Transverse colon (tissue), 4 donors: ENCODE measurements around the gene CDH13.

Source experiments
- EP300 ChIP-seq: sonication (generic); formaldehyde crosslinking; IDR thresholded peaks from one replicate; pipeline ENCODE4 v1.6.1; 2017; ENCODE audit warnings: antibody characterized with exemption, low read depth
- POLR2A ChIP-seq: fragments of 450-650 bp; IDR thresholded peaks from one replicate; pipeline ENCODE4 v1.6.1; 2016; ENCODE audit warnings: antibody characterized with exemption, mild to moderate bottlenecking, moderate library complexity
- POLR2AphosphoS5 ChIP-seq, 3 donors: sonication (generic); formaldehyde crosslinking; IDR thresholded peaks; one replicate each; pipeline ENCODE4 v1.6.1; 2016; ENCODE audit warnings: antibody characterized with exemption in 3 of 3
- TF ChIP-seq, protein P1 (sequence below), 5 experiments: fragments of 200-600 bp in 3 of 5; fragments of 450-650 bp in 2 of 5; sonication (generic) in 3 of 5; IDR thresholded peaks; 1 replicate in 2 of 5; 2 replicates in 3 of 5; pipeline ENCODE4 v1.5.1; 2016 to 2017; ENCODE audit warnings: antibody characterized with exemption in 5 of 5, inconsistent platforms in 3 of 5, mild to moderate bottlenecking in 2 of 5, moderate library complexity in 1 of 5

DNA sequence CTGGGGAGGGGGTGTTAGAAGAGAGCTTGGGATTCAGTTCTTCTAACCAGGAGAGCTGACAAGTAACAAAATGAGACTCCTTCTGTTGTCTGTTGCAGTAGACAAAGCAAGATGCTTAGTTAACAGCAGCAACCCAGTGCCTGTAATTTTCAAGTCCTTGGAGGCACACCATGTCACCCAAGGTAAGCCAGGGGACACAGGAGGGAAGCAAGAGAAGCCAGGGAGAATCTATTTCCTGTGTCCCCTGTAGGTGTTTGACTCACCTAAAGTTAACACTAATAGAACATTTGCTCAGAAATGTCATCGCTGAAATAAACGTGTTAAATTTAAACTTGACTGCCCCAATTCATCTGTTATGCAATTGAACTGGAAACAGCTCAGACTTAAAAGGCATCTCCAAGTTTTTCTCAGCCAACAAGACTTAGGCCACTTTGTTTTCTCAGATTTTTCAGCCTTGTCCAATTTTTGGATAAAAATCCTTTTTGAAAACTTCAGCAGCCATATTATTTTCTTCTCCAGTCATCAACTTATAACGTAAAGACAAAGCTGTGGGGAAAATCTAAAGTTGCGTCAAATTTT, 257.6 kb downstream of the CDH13 start:
- TF ChIP-seq, protein P1, sequence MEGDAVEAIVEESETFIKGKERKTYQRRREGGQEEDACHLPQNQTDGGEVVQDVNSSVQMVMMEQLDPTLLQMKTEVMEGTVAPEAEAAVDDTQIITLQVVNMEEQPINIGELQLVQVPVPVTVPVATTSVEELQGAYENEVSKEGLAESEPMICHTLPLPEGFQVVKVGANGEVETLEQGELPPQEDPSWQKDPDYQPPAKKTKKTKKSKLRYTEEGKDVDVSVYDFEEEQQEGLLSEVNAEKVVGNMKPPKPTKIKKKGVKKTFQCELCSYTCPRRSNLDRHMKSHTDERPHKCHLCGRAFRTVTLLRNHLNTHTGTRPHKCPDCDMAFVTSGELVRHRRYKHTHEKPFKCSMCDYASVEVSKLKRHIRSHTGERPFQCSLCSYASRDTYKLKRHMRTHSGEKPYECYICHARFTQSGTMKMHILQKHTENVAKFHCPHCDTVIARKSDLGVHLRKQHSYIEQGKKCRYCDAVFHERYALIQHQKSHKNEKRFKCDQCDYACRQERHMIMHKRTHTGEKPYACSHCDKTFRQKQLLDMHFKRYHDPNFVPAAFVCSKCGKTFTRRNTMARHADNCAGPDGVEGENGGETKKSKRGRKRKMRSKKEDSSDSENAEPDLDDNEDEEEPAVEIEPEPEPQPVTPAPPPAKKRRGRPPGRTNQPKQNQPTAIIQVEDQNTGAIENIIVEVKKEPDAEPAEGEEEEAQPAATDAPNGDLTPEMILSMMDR (IDR thresholded peaks at IDR 0.05): no peak
- TF ChIP-seq POLR2A (no peak), POLR2AphosphoS5 (IDR thresholded peaks at IDR 0.05) (no peak), EP300 (no peak)
